ENCODE data around the gene LYZL6. TPM values are rescaled to one million over a fixed set of nuclear protein-coding genes. Genes with fewer than 3 reads are reported as not detected.

Gene LYZL6, protein sequence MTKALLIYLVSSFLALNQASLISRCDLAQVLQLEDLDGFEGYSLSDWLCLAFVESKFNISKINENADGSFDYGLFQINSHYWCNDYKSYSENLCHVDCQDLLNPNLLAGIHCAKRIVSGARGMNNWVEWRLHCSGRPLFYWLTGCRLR
- total RNA-seq = not detected
- polyA plus RNA-seq = not detected
- long read RNA-seq, donor 1 = 0 reads
- long read RNA-seq, donor 2 = 0 reads

DNA sequence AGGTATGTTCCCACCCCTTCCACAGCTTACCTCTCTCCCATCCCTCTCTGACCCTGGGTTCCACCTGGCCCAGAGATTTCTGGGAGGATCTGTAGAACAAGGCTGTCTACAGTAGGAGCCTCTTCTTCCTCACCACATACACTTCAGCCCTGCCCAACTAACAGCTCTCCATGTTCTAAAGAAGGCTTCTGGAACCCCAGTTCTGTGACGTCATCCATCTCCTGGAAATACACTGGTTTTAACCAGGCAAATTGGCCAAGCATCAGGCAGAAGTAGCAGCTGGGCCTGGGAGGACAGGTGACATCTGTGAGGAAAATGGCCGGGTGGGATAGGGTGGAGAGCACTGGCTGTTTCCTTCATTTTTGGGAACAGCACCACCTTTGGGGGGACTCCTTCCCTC is at the start of gene LYZL6:
Gene LYZL6, minus strand, starts transcription at position 177 of the 400 bp plus-strand sequence. CDS start 4,357 bp downstream, outside the sequence.
- WGBS, 5 donors = 76 to 89% (median 80%) methylated on average over 2 of the region's 2 CpGs
- Histone ChIP-seq H3K27me3 (replicated peaks in 1 of 7) (no peaks in the 10 kb centered on the region), H3K36me3 (no peaks in the 10 kb centered on the region), H3K4me3 (no peak within 1 kb of the TSS), H3K4me1 (peaks cover 0 to 9% (median 5%) of the 10 kb centered on the region in 6 donors), H3K9me3 (no peaks in the 10 kb centered on the region), H3K27ac (no peak within 1 kb of the TSS)
- DNase-seq = no peak
- intact Hi-C loops (cut with DNase I; ENCODE audit: low total_unique reads) = no loop called here
- TF ChIP-seq, protein P1, sequence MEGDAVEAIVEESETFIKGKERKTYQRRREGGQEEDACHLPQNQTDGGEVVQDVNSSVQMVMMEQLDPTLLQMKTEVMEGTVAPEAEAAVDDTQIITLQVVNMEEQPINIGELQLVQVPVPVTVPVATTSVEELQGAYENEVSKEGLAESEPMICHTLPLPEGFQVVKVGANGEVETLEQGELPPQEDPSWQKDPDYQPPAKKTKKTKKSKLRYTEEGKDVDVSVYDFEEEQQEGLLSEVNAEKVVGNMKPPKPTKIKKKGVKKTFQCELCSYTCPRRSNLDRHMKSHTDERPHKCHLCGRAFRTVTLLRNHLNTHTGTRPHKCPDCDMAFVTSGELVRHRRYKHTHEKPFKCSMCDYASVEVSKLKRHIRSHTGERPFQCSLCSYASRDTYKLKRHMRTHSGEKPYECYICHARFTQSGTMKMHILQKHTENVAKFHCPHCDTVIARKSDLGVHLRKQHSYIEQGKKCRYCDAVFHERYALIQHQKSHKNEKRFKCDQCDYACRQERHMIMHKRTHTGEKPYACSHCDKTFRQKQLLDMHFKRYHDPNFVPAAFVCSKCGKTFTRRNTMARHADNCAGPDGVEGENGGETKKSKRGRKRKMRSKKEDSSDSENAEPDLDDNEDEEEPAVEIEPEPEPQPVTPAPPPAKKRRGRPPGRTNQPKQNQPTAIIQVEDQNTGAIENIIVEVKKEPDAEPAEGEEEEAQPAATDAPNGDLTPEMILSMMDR (IDR thresholded peaks at IDR 0.05 in 8 of 11, conservative IDR thresholded peaks at IDR 0.05 in 3 of 11) = no peak
- no peak for TF ChIP-seq POLR2AphosphoS5 (IDR thresholded peaks at IDR 0.05)

DNA sequence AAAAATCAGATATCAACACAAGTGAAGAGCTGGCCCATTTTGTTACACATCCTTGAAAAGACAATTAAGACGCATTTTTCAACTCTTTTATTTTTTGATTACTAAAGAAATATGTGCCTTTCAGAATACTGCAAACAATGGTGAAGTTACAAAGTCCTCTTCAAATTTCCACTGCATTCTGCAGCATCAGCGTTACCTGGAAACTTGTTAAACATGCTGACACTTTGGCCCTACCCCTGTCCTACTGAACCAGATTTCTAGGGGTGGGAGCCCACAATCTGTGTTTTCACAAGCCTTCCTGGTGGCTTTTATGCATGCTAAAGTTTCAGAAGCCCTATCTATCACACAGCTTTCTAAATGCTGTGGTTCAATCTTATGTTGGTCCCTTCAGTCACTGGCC is 47.6 kb upstream of the LYZL6 start:
- intact Hi-C loops (cut with DNase I; ENCODE audit: low total_unique reads) = no loop called here
- DNase-seq = no peak
- Histone ChIP-seq H3K27me3 (replicated peaks in 1 of 7) (no peaks in the 10 kb centered on the region), H3K4me1 (peaks cover 0 to 17% (median 8%) of the 10 kb centered on the region in 6 donors), H3K9me3 (peaks cover 0 to 20% (median 11%) of the 10 kb centered on the region in 8 donors), H3K27ac (no peak overlapping the region), H3K36me3 (no peaks in the 10 kb centered on the region), H3K4me3 (no peak overlapping the region)
- WGBS, 5 donors = 88 to 99% (median 93%) methylated on average over 2 of the region's 2 CpGs
- TF ChIP-seq, protein P1 (IDR thresholded peaks at IDR 0.05 in 8 of 11, conservative IDR thresholded peaks at IDR 0.05 in 3 of 11) = no peak
- TF ChIP-seq POLR2AphosphoS5 (IDR thresholded peaks at IDR 0.05) (no peak), POLR2A (IDR thresholded peaks at IDR 0.05) (no peak)

DNA sequence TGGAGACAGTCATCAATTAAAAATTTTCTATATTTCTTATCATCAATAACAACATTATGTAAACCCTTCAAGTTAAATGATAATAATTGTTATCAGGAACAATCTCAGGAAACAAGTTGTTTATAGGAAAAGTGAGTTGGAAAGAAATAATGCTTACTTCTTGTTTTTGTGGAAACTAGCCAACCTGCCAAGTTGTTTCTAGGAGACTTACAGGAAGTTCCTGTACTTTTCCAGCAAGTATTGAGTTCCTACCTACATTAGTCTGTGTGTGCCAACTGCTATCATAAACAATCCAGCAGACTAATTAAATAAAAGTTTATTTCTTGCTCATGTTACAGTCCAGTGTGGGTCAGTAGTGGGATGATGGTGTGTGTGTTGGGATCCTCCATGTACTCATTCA is 44.7 kb upstream of the LYZL6 start:
- intact Hi-C loops (cut with DNase I; ENCODE audit: low total_unique reads) = no loop called here
- Histone ChIP-seq H3K27me3 (replicated peaks in 1 of 7) (no peaks in the 10 kb centered on the region), H3K36me3 (peaks cover 0 to 11% (median 0%) of the 10 kb centered on the region in 6 donors), H3K27ac (peak overlapping the region in 5 of 8 donors; percentile 28 to 82 (median 56)), H3K4me1 (peaks cover 0 to 30% (median 8%) of the 10 kb centered on the region in 6 donors), H3K4me3 (no peak overlapping the region), H3K9me3 (peaks cover 0 to 17% (median 9%) of the 10 kb centered on the region in 8 donors)
- TF ChIP-seq POLR2AphosphoS5 (IDR thresholded peaks at IDR 0.05) = no peak
- no peak for TF ChIP-seq POLR2A (IDR thresholded peaks at IDR 0.05)
- TF ChIP-seq, protein P1 (IDR thresholded peaks at IDR 0.05 in 8 of 11, conservative IDR thresholded peaks at IDR 0.05 in 3 of 11) = no peak
- no peak for DNase-seq

DNA sequence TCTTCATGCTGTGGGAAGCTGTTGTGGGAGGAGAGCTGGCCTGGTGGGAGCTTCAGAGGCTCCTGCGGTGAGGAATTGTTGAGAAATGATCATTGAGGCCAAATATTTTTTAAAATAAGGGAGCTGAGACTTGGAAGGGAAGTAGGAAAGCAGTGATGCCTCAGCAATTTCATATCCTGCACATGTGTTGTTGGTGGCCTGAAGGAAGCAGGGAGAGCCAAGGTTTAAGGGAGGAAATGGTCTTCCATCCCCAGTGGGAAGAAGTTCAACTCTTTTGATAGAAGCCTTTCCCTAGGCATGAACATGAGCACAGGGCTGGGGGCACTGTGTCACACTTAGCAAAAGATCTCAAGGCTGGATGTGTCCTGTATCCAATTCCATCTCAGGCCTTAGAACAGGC is 43.1 kb upstream of the LYZL6 start, which contains the start of gene CCL14:
Gene CCL14, minus strand, starts transcription at position 87 of the 400 bp plus-strand sequence. Its CDS starts 80 bp downstream, at position 7.
- 63 to 79% (median 66%) methylated on average over 1 of the region's 1 CpG for WGBS, 5 donors
- H3K4me1 ChIP-seq = peaks cover 0 to 44% (median 10%) of the 10 kb centered on the region in 6 donors
- H3K27ac ChIP-seq = peak within 1 kb of the TSS in 7 of 8 donors; percentile 16 to 82 (median 70)
- H3K4me3 ChIP-seq = peak within 1 kb of the TSS; percentile 1 to 70 (median 45)
- TF ChIP-seq POLR2A (IDR thresholded peaks at IDR 0.05) (no peak), POLR2AphosphoS5 (IDR thresholded peaks at IDR 0.05) (peak in 2 of 3 donors; percentile 40 to 75)
- H3K36me3 ChIP-seq = peaks cover 0 to 14% (median 0%) of the 10 kb centered on the region in 6 donors
- H3K9me3 ChIP-seq = peaks cover 0 to 17% (median 9%) of the 10 kb centered on the region in 8 donors
- intact Hi-C loops (cut with DNase I; ENCODE audit: low total_unique reads) = no loop called here
- H3K27me3 ChIP-seq (replicated peaks in 1 of 7) = no peaks in the 10 kb centered on the region
- no peak for DNase-seq
